GM23338 (cell line): ENCODE results near the gene KCNK1. TPM values are rescaled to one million over a fixed set of nuclear protein-coding genes. Genes with fewer than 3 reads are reported as not detected.

Source experiments
- ATAC-seq: fragments of 200-7000 bp; cut with Tn5 transposase; 3 replicates; pipeline ENCODE4 v1.9.1; 2020
- DNase-seq: peaks from one replicate; pipeline ENCODE4 v3.0.0-alpha.2; 2015; ENCODE audit warnings: low spot score
- H2AFZ ChIP-seq: fragments of 200-600 bp; sonication (generic); 2 replicates; pipeline ENCODE4 v1.8.0; 2016; ENCODE audit warnings: antibody characterized with exemption, mild to moderate bottlenecking, moderate library complexity
- H3F3A ChIP-seq: fragments of 200-600 bp; sonication (generic); replicated peaks from 2 replicates; pipeline ENCODE4 v1.8.0; 2017; ENCODE audit warnings: antibody characterized with exemption, mixed run types, low read depth
- H3K27ac ChIP-seq: fragments of 200-600 bp; sonication (generic); 2 replicates; pipeline ENCODE4 v1.6.1; 2016; ENCODE audit warnings: low read depth
- H3K27me3 ChIP-seq: fragments of 200-600 bp; sonication (generic); 2 replicates; pipeline ENCODE4 v1.8.0; 2016; ENCODE audit warnings: mild to moderate bottlenecking, mixed run types, moderate library complexity; ENCODE audit not compliant: insufficient read depth
- H3K36me3 ChIP-seq: fragments of 200-600 bp; sonication (generic); 2 replicates; pipeline ENCODE4 v1.8.0; 2016; ENCODE audit warnings: mild to moderate bottlenecking; ENCODE audit not compliant: insufficient read depth
- H3K4me1 ChIP-seq: fragments of 200-600 bp; sonication (generic); 2 replicates; pipeline ENCODE4 v1.8.0; 2016; ENCODE audit warnings: mild to moderate bottlenecking, moderate library complexity; ENCODE audit not compliant: insufficient read depth
- H3K4me2 ChIP-seq: fragments of 200-600 bp; sonication (generic); 2 replicates; pipeline ENCODE4 v1.7.1; 2017; ENCODE audit warnings: mixed run types
- H3K4me3 ChIP-seq: fragments of 200-600 bp; sonication (generic); 2 replicates; pipeline ENCODE4 v1.6.1; 2016; ENCODE audit warnings: mixed run types
- H3K79me2 ChIP-seq: fragments of 200-600 bp; sonication (generic); replicated peaks from 2 replicates; pipeline ENCODE4 v1.8.0; 2017; ENCODE audit warnings: mild to moderate bottlenecking; ENCODE audit not compliant: insufficient read depth
- H3K9me2 ChIP-seq: fragments of 200-600 bp; sonication (generic); 2 replicates; pipeline ENCODE4 v1.8.0; 2017; ENCODE audit not compliant: insufficient read depth
- H4K20me1 ChIP-seq: fragments of 200-600 bp; sonication (generic); replicated peaks from 2 replicates; pipeline ENCODE4 v1.8.0; 2017; ENCODE audit warnings: mild to moderate bottlenecking; ENCODE audit not compliant: insufficient read depth
- H3K27ac Mint-ChIP-seq: 2 replicates; pipeline ENCODE4 v1.8.0; 2020; ENCODE audit warnings: inconsistent platforms, mild to moderate bottlenecking, moderate library complexity, mixed read lengths
- H3K27me3 Mint-ChIP-seq: 3 replicates; pipeline ENCODE4 v1.8.0; 2022; ENCODE audit warnings: low read depth, mild to moderate bottlenecking, moderate library complexity, mixed read lengths, inconsistent platforms; ENCODE audit not compliant: insufficient read depth, poor library complexity
- H3K36me3 Mint-ChIP-seq: 3 replicates; pipeline ENCODE4 v1.8.0; 2021; ENCODE audit warnings: low read depth, mild to moderate bottlenecking, inconsistent platforms, moderate library complexity, mixed read lengths
- H3K4me1 Mint-ChIP-seq: 3 replicates; pipeline ENCODE4 v1.8.0; 2020; ENCODE audit warnings: mild to moderate bottlenecking, inconsistent platforms, mixed read lengths
- H3K4me3 Mint-ChIP-seq: 3 replicates; pipeline ENCODE4 v1.8.0; 2021; ENCODE audit warnings: moderate library complexity, mild to moderate bottlenecking, inconsistent platforms, mixed read lengths
- H3K9me3 Mint-ChIP-seq: 3 replicates; pipeline ENCODE4 v1.8.0; 2020; ENCODE audit warnings: moderate library complexity, mild to moderate bottlenecking, inconsistent platforms, mixed read lengths
- CREB1 ChIP-seq: fragments of 250-450 bp; sonication (Bioruptor Pico); IDR thresholded peaks from 2 replicates; pipeline ENCODE4 v1.5.0; 2020; ENCODE audit warnings: low read depth, mild to moderate bottlenecking, moderate library complexity
- CTCF ChIP-seq, 2 experiments: fragments of 200-600 bp in 1 of 2; sonication (generic) in 1 of 2; conservative IDR thresholded peaks; 2 replicates each; pipeline versions ENCODE4 v1.5.1 to v1.6.1; 2016 to 2017; ENCODE audit warnings: antibody characterized with exemption in 2 of 2, low read depth in 2 of 2, mild to moderate bottlenecking in 2 of 2, moderate library complexity in 1 of 2
- EZH2 ChIP-seq: fragments of 200-600 bp; sonication (generic); IDR thresholded peaks from one replicate; pipeline ENCODE4 v1.8.0; 2017; ENCODE audit warnings: antibody characterized with exemption, mild to moderate bottlenecking, low read depth; ENCODE audit not compliant: unreplicated experiment
- EZH2phosphoT487 ChIP-seq: fragments of 200-600 bp; sonication (generic); IDR thresholded peaks from one replicate; pipeline ENCODE4 v1.8.1; 2018; ENCODE audit warnings: antibody characterized with exemption; ENCODE audit not compliant: unreplicated experiment
- NANOG ChIP-seq: IDR thresholded peaks from 2 replicates; pipeline ENCODE4 v1.6.1; 2016; ENCODE audit warnings: antibody characterized with exemption, borderline replicate concordance
- REST ChIP-seq: IDR thresholded peaks from one replicate; pipeline ENCODE4 v1.6.1; 2018; ENCODE audit warnings: antibody characterized with exemption; ENCODE audit not compliant: unreplicated experiment
- STAT1 ChIP-seq: IDR thresholded peaks from one replicate; pipeline ENCODE4 v1.6.1; 2016; ENCODE audit warnings: antibody characterized with exemption; ENCODE audit not compliant: unreplicated experiment
- ZNF114 ChIP-seq: fragments of 250-450 bp; sonication (Bioruptor Pico); IDR thresholded peaks from 2 replicates; pipeline ENCODE4 v1.5.0; 2020; ENCODE audit warnings: mild to moderate bottlenecking, moderate library complexity
- ZNF331 ChIP-seq: fragments of 250-450 bp; sonication (Bioruptor Pico); IDR thresholded peaks from 2 replicates; pipeline ENCODE4 v1.5.0; 2020; ENCODE audit warnings: low read depth, mild to moderate bottlenecking, moderate library complexity
- ZNF462 ChIP-seq: fragments of 250-450 bp; sonication (Bioruptor Pico); IDR thresholded peaks from 2 replicates; pipeline ENCODE4 v1.5.0; 2020; ENCODE audit warnings: mild to moderate bottlenecking, moderate library complexity
- polyA plus RNA-seq: library from polyadenylated mRNA; unstranded; fragments of >200 nt; fragmentation: Nextera tagmentation; extraction: Ambion mirVana; gene quantifications from 2 replicates; pipeline ENCODE4 v1.2.1, GENCODE V29; 2016
- total RNA-seq: library from RNA; depleted of rRNA; stranded (reverse); fragments of >200 nt; shearing (Covaris generic); gene quantifications from 2 replicates; pipeline ENCODE4 v1.2.3, GENCODE V29; 2014

Gene KCNK1
- total and polyA plus RNA-seq, 2 experiments from 2014 or later, result 10.1 to 12.7 TPM

GRCh38 chr1:233598891-233599541, 14.9 kb upstream of the KCNK1 start (continued):
- no peak for TF ChIP-seq REST

- Histone ChIP-seq H3K4me3 (no peak overlapping the region), H3K27me3 (no peaks in the 10 kb centered on the region), H3K36me3 (no peaks in the 10 kb centered on the region), H4K20me1 (no peaks in the 10 kb centered on the region), H3K27ac (no peak overlapping the region), H3K4me1 (no peaks in the 10 kb centered on the region), H3K4me2 (no peak overlapping the region), H2AFZ (no peak overlapping the region), H3K9me2 (no peaks in the 10 kb centered on the region), H3K79me2 (no peaks in the 10 kb centered on the region), H3F3A (no peaks in the 10 kb centered on the region)
- ATAC-seq (no peak), DNase-seq (no peak)
- Mint-ChIP-seq H3K27me3 (no peaks in the 10 kb centered on the region), H3K36me3 (no peaks in the 10 kb centered on the region), H3K27ac (no peak overlapping the region), H3K4me3 (no peak overlapping the region), H3K9me3 (no peaks in the 10 kb centered on the region), H3K4me1 (peaks cover 2% of the 10 kb centered on the region; the same call in 1 of the 3 replicates)
- TF ChIP-seq ZNF462 (CRISPR knock-in tag) (no peak), ZNF114 (CRISPR knock-in tag) (no peak), EZH2phosphoT487 (no peak), NANOG (no peak), EZH2 (no peak), STAT1 (no peak), CTCF (conservative IDR thresholded peaks at IDR 0.05; ENCODE audit: low read depth in 2 of 2) (no peak), CREB1 (no peak), ZNF331 (no peak)
Observed at GRCh38 chr1:233599542-233600073, 14.3 kb upstream of the KCNK1 start.
